Hepatocyte (in vitro differentiated cells): Measurements from ENCODE around the gene SEMA4A. TPM values are rescaled to one million over a fixed set of nuclear protein-coding genes. Genes with fewer than 3 reads are reported as not detected.

Source experiments
- DNase-seq: peaks from one replicate; pipeline ENCODE4 v3.0.0-alpha.2; 2016; ENCODE audit warnings: low spot score
- H2AFZ ChIP-seq: fragments of 200-600 bp; sonication (generic); 2 replicates; pipeline ENCODE4 v1.6.0; 2016; ENCODE audit warnings: antibody characterized with exemption, mild to moderate bottlenecking
- H3K27ac ChIP-seq: fragments of 200-600 bp; sonication (generic); 2 replicates; pipeline ENCODE4 v1.5.1; 2016; ENCODE audit warnings: mild to moderate bottlenecking
- H3K27me3 ChIP-seq: fragments of 200-600 bp; sonication (generic); 2 replicates; pipeline ENCODE4 v1.6.1; 2016
- H3K36me3 ChIP-seq: fragments of 200-600 bp; sonication (generic); replicated peaks from 2 replicates; pipeline ENCODE4 v1.5.1; 2016; ENCODE audit warnings: low read depth; ENCODE audit not compliant: insufficient read depth
- H3K4me1 ChIP-seq: fragments of 200-600 bp; sonication (generic); 2 replicates; pipeline ENCODE4 v1.5.1; 2016; ENCODE audit warnings: mild to moderate bottlenecking, moderate library complexity; ENCODE audit not compliant: insufficient read depth
- H3K4me2 ChIP-seq: fragments of 200-600 bp; sonication (generic); 2 replicates; pipeline ENCODE4 v1.6.0; 2016
- H3K4me3 ChIP-seq: fragments of 200-600 bp; sonication (generic); 2 replicates; pipeline ENCODE4 v1.5.1; 2016; ENCODE audit warnings: mild to moderate bottlenecking
- H3K79me2 ChIP-seq: fragments of 200-600 bp; sonication (generic); 2 replicates; pipeline ENCODE4 v1.6.0; 2017; ENCODE audit warnings: mild to moderate bottlenecking
- H3K9me2 ChIP-seq: fragments of 200-600 bp; sonication (generic); replicated peaks from 2 replicates; pipeline ENCODE4 v1.6.0; 2017; ENCODE audit warnings: mild to moderate bottlenecking; ENCODE audit not compliant: insufficient read depth
- H3K9me3 ChIP-seq: fragments of 200-600 bp; sonication (generic); 2 replicates; pipeline ENCODE4 v1.5.1; 2016; ENCODE audit warnings: low read depth, mild to moderate bottlenecking
- H4K20me1 ChIP-seq: fragments of 200-600 bp; sonication (generic); 2 replicates; pipeline ENCODE4 v1.6.0; 2016; ENCODE audit warnings: mild to moderate bottlenecking; ENCODE audit not compliant: insufficient read depth, poor library complexity, severe bottlenecking
- EZH2 ChIP-seq: fragments of 200-600 bp; sonication (generic); IDR thresholded peaks from 2 replicates; pipeline ENCODE4 v1.6.1; 2016; ENCODE audit warnings: antibody characterized with exemption, mild to moderate bottlenecking, borderline replicate concordance
- EZH2phosphoT487 ChIP-seq: fragments of 200-600 bp; sonication (generic); IDR thresholded peaks from one replicate; pipeline ENCODE4 v1.6.1; 2018; ENCODE audit warnings: antibody characterized with exemption, mild to moderate bottlenecking, low read depth, moderate library complexity; ENCODE audit not compliant: unreplicated experiment, severe bottlenecking
- WGBS: methylation state at CpG from one replicate; pipeline ENCODE4 v1.1.6; 2016; ENCODE audit warnings: low lambda C conversion rate; ENCODE audit errors: missing lambda C conversion rate; 5-methylcytosine and 5-hydroxymethylcytosine counted together
- polyA plus RNA-seq: library from polyadenylated mRNA; unstranded; fragments of >200 nt; fragmentation: Nextera tagmentation; extraction: Ambion mirVana; gene quantifications from 2 replicates; pipeline ENCODE4 v1.2.1, GENCODE V29; 2016
- total RNA-seq: library from RNA; depleted of rRNA; stranded (reverse); fragments of >200 nt; gene quantifications from 2 replicates; pipeline ENCODE4 v1.2.3, GENCODE V29; 2014
- TF ChIP-seq, protein P1 (sequence below): fragments of 200-600 bp; sonication (generic); IDR thresholded peaks from 2 replicates; pipeline ENCODE4 v1.5.1; 2016; ENCODE audit warnings: antibody characterized with exemption, mild to moderate bottlenecking; ENCODE audit not compliant: poor library complexity

The SEMA4A gene
- total and polyA plus RNA-seq, 2 experiments from 2014 or later, result 1.3 to 2.1 TPM

DNA sequence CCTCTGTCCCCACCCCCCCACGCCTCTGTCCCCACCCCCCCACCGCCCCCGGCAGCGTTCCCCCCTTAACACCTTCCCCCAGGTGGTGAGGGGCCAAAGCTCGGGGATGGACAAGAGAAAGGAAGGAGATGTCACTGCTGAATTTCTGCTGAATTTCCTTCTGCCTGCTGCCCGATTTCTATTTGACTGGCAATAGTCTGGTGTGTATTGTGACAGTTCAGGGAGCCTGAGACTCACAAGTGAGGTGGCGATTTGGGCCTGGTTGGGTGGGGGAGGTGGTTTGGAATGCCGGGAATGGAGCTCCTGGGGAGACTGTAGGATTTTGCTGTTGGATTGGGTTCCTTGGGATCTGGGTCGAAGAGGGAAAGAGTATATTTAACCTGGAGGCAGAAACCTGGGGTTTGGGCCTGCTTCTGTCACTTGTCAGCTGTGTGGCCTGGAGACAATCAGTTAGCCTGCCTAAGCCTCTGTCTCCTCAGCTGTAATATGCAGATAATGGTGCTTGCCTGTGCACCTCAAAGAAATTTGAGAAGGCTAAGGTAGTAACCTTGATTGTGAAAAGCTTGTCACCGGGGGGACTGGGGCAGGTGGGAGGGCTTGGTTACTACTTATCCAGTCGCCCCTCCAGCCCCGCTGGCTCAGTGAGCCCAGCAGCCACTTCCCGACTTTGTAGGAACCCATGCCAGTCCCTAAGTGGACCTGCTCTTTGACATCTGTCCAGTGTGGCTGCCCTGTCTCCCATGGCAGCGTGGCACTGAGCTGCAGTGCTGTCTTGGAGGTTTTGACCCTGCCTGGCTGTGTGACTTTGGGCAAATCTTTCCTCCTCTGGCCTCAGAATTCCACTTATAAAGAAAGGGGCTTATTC is 46.5 kb upstream of the SEMA4A start:
- WGBS, result 28% methylated on average over 13 of the region's 14 CpGs
- H4K20me1 ChIP-seq, result no peaks in the 10 kb centered on the region
- H3K36me3 ChIP-seq, result no peaks in the 10 kb centered on the region
- H3K9me3 ChIP-seq, result no peaks in the 10 kb centered on the region
- H3K9me2 ChIP-seq, result no peaks in the 10 kb centered on the region
- TF ChIP-seq EZH2phosphoT487 (no peak), EZH2 (no peak)
- TF ChIP-seq, protein P1, sequence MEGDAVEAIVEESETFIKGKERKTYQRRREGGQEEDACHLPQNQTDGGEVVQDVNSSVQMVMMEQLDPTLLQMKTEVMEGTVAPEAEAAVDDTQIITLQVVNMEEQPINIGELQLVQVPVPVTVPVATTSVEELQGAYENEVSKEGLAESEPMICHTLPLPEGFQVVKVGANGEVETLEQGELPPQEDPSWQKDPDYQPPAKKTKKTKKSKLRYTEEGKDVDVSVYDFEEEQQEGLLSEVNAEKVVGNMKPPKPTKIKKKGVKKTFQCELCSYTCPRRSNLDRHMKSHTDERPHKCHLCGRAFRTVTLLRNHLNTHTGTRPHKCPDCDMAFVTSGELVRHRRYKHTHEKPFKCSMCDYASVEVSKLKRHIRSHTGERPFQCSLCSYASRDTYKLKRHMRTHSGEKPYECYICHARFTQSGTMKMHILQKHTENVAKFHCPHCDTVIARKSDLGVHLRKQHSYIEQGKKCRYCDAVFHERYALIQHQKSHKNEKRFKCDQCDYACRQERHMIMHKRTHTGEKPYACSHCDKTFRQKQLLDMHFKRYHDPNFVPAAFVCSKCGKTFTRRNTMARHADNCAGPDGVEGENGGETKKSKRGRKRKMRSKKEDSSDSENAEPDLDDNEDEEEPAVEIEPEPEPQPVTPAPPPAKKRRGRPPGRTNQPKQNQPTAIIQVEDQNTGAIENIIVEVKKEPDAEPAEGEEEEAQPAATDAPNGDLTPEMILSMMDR, result no peak
- no peak overlapping the region for H3K4me3 ChIP-seq
- peaks cover 47% of the 10 kb centered on the region for H3K79me2 ChIP-seq
- peak overlapping the region; percentile 99 for H3K27ac ChIP-seq
- H3K4me2 ChIP-seq, result peak overlapping the region; percentile 69
- peaks cover 57% of the 10 kb centered on the region for H3K4me1 ChIP-seq
- no peaks in the 10 kb centered on the region for H3K27me3 ChIP-seq
- H2AFZ ChIP-seq, result no peak overlapping the region
- no peak for DNase-seq

DNA sequence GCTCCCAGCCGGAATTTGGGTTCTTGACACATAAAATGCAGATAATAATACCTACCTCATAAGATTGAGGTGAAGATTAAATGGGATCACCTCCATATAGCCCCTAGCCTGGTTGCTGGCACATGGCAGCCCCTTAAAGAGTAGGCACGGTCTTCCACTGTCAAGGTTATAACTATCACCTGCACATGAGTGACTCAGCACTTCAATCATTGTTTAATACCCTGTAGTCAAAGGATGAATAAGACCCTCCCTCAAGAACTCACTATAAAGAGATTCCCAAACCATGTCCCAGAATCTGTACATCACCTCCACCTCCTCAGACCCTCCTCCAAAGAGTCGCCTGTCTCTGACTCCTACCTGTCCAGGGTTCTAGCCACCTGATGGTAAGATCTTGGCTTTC is 45.3 kb upstream of the SEMA4A start:
- Histone ChIP-seq H3K4me3 (no peak overlapping the region), H3K9me2 (no peaks in the 10 kb centered on the region), H3K27ac (peak overlapping the region; percentile 99), H3K4me1 (peaks cover 58% of the 10 kb centered on the region), H3K79me2 (peaks cover 35% of the 10 kb centered on the region), H4K20me1 (no peaks in the 10 kb centered on the region), H3K36me3 (no peaks in the 10 kb centered on the region), H2AFZ (no peak overlapping the region), H3K27me3 (no peaks in the 10 kb centered on the region), H3K4me2 (no peak overlapping the region), H3K9me3 (no peaks in the 10 kb centered on the region)
- no peak for TF ChIP-seq EZH2
- no peak for TF ChIP-seq EZH2phosphoT487
- TF ChIP-seq, protein P1, result no peak
- 94% methylated on average over 3 of the region's 3 CpGs for WGBS
- DNase-seq, result no peak

DNA sequence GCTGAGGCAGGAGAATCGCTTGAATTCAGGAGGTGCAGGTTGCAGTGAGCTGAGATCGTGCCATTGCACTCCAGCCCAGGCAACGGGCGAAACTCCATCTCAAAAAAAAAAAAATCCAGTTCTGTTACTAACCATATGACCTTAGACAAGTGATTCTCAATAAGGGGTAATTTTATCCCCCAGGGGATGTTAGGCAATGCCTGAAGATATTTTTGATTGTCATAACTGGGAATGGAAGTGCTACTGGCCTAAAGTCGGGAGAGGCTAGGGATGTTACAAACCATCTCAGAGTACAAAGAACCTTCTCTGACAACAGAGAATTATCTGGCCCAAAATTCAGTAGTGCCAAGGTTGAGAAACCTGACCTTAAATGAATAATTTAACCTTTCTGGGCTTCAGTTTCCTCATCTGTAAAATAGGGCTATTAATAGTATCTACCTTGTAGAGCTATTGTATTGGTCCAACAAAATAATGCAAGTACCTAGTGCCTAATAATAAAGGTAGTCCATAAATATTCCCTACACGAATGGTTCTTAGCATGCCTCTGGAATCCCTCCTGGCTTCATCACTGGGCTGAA is 44.6 kb upstream of the SEMA4A start:
- no peak overlapping the region for H2AFZ ChIP-seq
- peaks cover 58% of the 10 kb centered on the region for H3K4me1 ChIP-seq
- no peaks in the 10 kb centered on the region for H3K27me3 ChIP-seq
- DNase-seq, result no peak
- no peaks in the 10 kb centered on the region for H3K36me3 ChIP-seq
- WGBS, result 96% methylated on average over 6 of the region's 6 CpGs
- H3K4me2 ChIP-seq, result no peak overlapping the region
- H4K20me1 ChIP-seq, result no peaks in the 10 kb centered on the region
- peaks cover 28% of the 10 kb centered on the region for H3K79me2 ChIP-seq
- TF ChIP-seq, protein P1, result no peak
- no peak for TF ChIP-seq EZH2
- TF ChIP-seq EZH2phosphoT487, result no peak
- no peaks in the 10 kb centered on the region for H3K9me3 ChIP-seq
- H3K27ac ChIP-seq, result no peak overlapping the region
- H3K9me2 ChIP-seq, result no peaks in the 10 kb centered on the region
- no peak overlapping the region for H3K4me3 ChIP-seq
